CD4-positive, alpha-beta T cell treated with Interleukin-15 for 1 hour (primary cell): ENCODE results near the gene BCL2L12.

Source experiments
- DNase-seq: peaks from one replicate; pipeline ENCODE4 v3.0.0-alpha.2; 2020

Gene BCL2L12

DNA sequence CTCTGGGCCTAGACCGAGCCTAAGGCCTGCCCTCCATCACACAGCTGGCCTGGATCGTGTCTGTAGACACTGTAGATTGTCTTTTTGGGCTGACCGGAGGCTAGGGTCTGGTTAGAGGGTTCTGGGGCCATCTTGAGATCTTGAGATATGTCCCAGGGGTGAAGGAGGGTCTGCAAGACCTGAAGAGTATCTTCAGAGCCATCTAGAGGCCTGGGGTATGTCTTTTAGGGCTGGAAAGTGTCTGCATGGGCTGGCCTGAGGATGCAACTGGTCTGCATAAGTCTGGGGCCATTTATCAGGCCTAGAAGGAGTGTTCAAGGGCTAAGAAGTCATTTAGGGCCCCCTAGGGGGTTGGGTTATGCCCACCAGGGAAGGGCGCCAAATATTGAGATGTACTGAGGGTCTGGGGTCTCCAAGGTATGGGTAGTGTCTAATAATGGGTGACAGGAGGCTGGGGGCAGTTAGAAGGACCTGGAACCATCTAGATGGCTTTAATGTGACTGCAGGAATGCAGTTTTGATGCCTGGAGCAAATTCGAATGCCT is 23.2 kb upstream of the BCL2L12 start:
- no peak for DNase-seq

DNA sequence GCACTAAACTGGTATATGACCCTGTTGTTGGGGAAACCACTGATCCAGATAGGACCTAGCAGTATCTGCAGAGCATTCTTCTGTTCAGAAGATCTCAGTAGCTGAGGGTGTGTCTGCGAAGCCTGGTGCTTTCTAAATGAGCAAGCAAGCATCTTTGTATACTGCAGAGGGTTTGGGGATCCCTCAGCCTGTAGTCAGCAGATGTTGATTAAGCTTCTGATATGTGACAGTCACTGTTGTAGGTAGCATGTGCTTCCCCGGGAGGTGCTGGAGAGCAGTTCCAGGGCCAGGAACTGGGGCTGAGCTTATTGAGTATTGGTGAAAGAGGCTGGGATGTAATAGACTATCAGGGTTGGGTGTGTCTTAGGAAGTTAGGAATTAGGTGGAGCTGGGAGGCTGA is 22.3 kb upstream of the BCL2L12 start:
- no peak for DNase-seq

DNA sequence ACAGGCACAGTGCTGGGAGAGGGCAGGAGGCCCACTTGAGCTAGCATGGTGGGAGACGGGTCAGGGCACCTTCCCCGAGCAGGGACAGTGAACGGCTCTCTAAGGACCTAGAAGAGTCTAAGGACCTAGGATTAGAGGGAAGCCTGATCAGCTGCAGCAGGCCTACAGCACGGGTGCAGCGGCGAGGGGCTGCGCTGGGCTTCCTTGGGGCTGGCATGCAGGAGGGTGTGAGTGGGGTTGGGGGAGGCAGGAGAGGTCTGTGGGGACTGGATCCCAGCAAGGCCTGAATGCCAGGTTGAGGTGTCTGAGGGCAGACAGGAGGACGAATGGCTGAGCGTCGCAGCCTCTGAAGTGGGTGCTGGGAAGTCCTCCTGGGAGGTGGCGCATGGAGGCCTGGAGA is 20.1 kb upstream of the BCL2L12 start:
- no peak for DNase-seq

DNA sequence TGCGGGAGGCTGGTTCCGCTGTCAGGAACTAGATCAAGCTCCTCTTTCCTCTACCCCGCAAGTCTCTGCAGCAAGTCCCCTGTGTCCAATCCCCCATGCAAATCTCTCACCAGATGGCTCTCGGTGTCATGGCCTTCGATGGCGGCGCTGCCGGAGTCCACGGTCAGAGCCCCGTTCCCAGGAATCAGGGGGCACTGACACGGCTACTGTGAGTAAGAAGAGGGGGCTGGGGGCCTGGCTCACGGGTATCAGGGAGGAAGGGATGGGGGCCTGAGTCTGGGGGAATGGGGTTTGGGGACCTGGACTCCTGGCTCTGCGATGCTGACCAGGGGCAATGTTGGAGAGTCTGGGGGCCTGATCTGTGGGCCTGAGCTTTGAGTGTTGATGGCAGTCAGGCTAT is 19.7 kb upstream of the BCL2L12 start:
- no peak for DNase-seq

GRCh38 chr19:49646586-49646985 is 19.1 kb upstream of the BCL2L12 start:
- DNase-seq = no peak

DNA sequence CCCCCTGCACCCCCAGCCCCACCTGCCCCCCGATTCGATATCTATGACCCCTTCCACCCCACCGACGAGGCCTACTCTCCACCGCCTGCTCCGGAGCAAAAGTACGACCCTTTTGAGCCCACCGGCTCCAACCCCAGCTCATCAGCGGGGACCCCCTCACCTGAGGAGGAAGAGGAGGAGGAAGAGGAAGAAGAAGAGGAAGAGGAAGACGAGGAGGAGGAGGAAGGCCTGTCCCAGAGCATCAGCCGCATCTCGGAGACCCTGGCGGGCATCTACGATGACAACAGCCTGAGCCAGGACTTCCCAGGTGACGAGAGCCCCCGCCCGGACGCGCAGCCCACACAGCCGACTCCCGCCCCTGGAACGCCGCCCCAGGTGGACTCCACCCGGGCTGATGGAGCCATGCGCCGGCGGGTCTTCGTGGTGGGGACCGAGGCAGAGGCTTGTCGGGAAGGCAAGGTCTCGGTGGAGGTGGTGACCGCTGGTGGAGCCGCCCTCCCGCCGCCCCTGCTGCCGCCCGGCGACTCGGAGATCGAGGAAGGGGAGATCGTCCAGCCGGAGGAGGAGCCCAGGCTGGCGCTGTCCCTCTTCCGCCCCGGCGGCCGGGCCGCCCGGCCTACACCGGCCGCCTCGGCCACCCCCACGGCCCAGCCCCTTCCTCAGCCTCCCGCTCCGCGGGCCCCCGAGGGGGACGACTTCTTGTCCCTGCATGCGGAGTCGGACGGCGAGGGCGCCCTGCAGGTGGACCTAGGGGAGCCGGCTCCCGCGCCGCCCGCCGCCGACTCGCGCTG is 14.5 kb upstream of the BCL2L12 start:
- no peak for DNase-seq

GRCh38 chr19:49651820-49652550 is 13.7 kb upstream of the BCL2L12 start:
- no peak for DNase-seq

DNA sequence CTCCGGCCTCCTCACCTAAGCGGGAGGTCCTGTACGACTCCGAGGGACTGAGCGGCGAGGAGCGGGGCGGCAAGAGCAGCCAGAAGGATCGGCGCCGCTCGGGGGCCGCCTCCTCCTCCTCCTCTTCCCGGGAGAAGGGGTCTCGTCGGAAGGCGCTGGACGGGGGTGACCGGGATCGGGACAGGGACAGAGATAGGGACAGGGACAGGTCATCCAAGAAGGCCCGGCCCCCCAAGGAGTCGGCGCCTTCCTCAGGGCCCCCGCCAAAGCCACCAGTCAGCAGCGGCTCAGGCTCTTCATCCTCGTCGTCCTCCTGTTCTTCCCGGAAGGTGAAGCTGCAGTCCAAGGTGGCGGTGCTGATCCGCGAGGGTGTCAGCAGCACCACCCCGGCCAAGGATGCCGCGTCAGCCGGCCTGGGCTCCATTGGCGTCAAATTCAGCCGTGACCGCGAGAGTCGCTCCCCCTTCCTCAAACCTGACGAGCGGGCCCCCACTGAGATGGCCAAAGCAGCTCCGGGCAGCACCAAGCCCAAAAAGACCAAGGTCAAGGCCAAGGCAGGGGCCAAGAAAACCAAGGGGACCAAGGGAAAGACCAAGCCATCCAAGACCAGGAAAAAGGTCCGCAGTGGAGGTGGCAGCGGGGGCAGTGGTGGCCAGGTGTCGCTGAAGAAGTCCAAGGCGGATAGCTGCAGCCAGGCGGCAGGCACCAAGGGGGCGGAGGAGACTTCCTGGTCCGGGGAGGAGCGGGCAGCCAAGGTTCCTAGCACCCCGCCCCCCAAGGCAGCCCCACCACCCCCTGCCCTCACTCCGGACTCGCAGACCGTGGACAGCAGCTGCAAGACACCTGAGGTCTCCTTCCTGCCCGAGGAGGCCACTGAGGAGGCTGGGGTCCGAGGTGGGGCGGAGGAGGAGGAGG is 12.9 kb upstream of the BCL2L12 start:
- DNase-seq = no peak

DNA sequence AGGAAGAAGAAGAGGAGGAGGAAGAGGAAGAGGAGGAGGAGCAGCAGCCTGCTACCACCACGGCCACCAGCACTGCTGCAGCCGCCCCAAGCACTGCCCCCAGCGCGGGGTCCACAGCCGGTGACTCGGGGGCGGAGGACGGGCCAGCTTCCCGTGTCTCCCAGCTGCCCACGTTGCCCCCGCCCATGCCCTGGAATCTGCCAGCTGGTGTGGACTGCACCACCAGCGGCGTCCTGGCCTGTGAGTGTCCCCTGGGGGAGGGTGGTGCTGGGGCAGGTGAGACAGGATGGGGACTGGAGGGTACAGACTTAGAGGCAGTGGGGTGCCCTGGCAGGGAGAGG is 12.3 kb upstream of the BCL2L12 start:
- DNase-seq = no peak

DNA sequence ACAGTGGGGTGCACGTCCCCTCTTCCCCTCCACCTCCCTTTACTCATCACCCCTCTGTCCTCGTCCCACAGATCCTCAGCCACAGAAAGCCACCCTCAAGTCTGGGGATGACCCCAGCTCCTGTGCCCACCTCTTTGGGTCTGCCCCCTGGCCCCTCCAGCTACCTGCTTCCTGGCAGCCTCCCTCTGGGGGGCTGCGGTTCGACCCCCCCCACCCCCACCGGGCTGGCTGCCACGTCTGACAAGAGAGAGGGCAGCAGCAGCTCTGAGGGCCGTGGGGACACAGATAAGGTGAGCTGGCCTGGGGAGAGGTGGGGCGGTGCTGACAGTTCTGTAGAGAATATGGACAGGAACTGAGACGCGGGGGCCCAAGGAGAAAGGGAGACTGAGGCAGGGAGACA is 11.2 kb upstream of the BCL2L12 start:
- no peak for DNase-seq

DNA sequence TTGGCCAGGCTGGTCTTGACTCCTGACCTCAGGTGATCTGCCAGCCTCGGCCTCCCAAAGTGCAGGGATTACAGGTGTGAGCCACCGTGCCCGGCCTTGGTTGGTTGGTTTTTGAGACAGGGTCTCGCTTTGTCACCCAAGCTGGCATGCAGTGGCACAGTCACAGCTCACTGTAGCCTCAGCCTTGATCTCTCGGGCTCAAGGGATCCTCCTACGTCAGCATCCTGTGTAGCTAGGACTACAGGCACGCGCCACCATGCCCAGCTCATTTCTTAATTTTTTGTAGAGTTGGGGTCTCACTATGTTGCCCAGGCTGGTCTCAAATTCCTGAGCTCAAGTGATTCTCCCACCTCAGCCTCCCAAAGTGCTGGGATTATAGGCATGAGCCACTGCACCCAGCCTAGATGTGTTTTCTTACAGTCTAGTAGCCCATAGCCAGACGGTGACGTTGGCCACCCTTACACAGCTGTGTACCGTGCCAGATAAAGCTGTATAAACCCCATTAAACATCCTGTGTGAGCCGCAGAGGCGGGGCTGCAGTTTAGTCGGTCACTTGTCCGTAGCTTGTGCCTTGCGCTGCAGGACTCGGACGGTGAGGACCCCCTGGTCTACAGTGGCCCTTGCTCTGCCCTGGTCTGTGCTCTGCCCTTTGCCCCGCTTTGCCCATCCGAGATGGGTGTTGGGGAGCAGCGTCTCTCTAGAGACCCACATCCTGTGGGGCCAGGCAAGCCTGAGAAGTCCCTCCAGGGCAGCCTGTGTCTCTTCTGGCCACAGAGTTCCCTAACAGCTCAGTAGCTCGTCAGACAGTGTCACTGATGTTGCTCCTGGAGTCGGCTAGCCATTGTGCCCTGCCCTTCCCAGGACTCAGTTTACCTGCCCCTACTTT is 9.9 kb upstream of the BCL2L12 start:
- no peak for DNase-seq

- DNase-seq = no peak
These were observed 9.2 kb upstream of the BCL2L12 start for GRCh38 chr19:49656456-49657109.

DNA sequence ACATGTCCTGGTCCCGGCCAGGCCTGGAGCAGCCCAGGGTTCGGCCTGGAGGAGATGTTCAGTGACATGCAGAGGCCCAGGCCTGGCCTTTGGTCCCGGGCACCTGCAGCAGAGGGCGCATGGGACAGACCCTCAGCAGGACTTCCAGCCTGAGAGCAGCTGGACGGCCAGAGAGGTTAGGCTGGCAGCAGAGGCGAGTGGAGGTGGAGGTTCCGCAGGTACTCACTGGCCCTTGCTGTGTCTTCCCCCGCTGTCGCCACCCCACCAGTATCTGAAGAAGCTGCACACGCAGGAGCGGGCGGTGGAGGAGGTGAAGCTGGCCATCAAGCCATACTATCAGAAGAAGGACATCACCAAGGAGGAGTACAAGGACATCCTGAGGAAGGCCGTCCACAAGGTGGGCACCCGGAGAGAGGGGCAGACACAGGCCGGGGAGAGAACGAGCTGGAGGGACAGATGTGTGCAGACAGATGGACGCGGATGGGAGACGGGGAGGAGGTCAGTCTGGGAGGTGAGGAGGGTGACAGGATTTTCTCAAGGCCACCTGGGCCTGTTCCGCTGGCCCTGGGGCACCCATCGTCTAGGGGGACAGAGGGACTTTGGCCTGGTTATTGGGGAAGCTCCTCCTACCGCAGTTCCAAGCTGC is 8.1 kb upstream of the BCL2L12 start:
- no peak for DNase-seq

GRCh38 chr19:49658139-49658517 is 7.6 kb upstream of the BCL2L12 start:
- DNase-seq = no peak

GRCh38 chr19:49658566-49659442 is 6.9 kb upstream of the BCL2L12 start:
- no peak for DNase-seq

GRCh38 chr19:49660338-49660961 is 5.3 kb upstream of the BCL2L12 start:
- DNase-seq = no peak

DNA sequence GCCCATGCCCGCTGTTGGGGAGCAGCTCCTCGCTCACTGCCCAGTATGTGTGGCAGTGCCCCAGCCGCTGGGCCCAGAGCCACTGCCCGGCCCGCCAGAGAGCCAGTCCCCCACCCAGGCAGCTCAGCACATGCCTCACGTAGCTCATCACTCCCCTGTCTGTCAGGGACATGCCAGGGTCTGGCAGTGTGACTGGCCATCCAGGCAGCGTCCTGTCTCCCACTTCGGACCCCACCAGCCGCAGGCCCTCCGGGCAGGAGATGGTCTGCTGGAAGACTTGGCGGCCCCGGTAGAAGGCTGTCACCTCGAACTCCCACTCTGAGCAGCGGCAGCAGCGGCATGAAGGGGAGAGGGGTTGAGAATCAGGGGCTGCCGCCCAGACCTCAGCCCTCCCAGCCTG is 3.7 kb upstream of the BCL2L12 start:
- no peak for DNase-seq

DNA sequence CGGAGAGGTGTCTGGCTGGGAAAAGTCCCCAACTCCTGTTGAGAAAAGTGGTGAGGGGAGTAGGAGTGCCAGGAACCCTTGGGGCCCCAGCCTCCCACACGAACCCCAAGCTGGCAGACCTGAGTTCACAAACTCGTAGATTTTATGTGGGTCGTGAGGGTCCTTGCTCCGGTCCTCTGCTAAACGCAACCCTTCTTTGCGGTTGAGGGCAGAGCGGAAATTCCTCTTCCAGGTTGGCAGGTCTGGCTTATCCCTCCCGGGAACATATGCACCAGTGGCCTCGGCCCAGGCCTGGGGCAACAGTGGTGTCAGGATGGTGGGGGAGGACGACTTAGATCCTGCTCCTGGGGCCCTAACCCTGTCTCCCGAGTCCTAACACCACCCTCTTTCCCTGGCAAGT is 2.5 kb upstream of the BCL2L12 start:
- no peak for DNase-seq

GRCh38 chr19:49664171-49665035 is 1.3 kb upstream of the BCL2L12 start:
- peak; percentile 82 for DNase-seq
